K562 (cell line): ENCODE data around the gene ZNF821. TPM values are rescaled to one million over a fixed set of nuclear protein-coding genes. Genes with fewer than 3 reads are reported as not detected.
A peak's percentile ranks its signal among the peaks of the same experiment; 100 is the strongest.

Source experiments
- CSDE1 ChIP-seq, 2 experiments: fragments of 450-650 bp; IDR thresholded peaks; 2 replicates each; pipeline ENCODE4 v1.6.1; 2016; ENCODE audit warnings: mild to moderate bottlenecking in 1 of 2
- HDAC1 ChIP-seq, 2 experiments: fragments of 450-650 bp; IDR thresholded peaks; 2 replicates each; pipeline ENCODE4 v1.6.1; 2016 to 2017; ENCODE audit warnings: inconsistent platforms in 1 of 2, mild to moderate bottlenecking in 1 of 2, moderate library complexity in 1 of 2
- MAX ChIP-seq: sonication (generic); formaldehyde crosslinking; IDR thresholded peaks from 2 replicates; pipeline ENCODE4 v1.9.0; 2022; ENCODE audit warnings: mild to moderate bottlenecking, missing genetic modification reagents
- MCM3 ChIP-seq: fragments of 450-650 bp; IDR thresholded peaks from 2 replicates; pipeline ENCODE4 v1.6.1; 2016
- POLR2B ChIP-seq: fragments of 450-650 bp; IDR thresholded peaks from 2 replicates; pipeline ENCODE4 v1.6.1; 2018; ENCODE audit warnings: low read depth; ENCODE audit not compliant: partially characterized antibody
- RBFOX2 ChIP-seq: fragments of 200-400 bp; formaldehyde crosslinking; IDR thresholded peaks from 2 replicates; pipeline ENCODE4 v1.6.1; 2017; ENCODE audit warnings: low read depth, mild to moderate bottlenecking, low read length, moderate library complexity
- SMARCA4 ChIP-seq: fragments of 450-650 bp; IDR thresholded peaks from 2 replicates; pipeline ENCODE4 v1.6.1; 2016
- SUPT5H ChIP-seq: fragments of 450-650 bp; IDR thresholded peaks from 2 replicates; pipeline ENCODE4 v1.6.1; 2016
- TAF1 ChIP-seq: IDR thresholded peaks from 2 replicates; pipeline ENCODE4 v1.6.1; 2011; ENCODE audit warnings: mild to moderate bottlenecking, low read length, moderate library complexity; ENCODE audit not compliant: insufficient read depth, control insufficient read depth, severe bottlenecking; ENCODE audit errors: extremely low read depth
- U2AF2 ChIP-seq: fragments of 200-400 bp; formaldehyde crosslinking; optimal IDR thresholded peaks from 2 replicates; pipeline ENCODE3; 2017; ENCODE audit warnings: low read depth, mild to moderate bottlenecking, low read length
- ZBTB40 ChIP-seq, 2 experiments: fragments of 450-650 bp in 1 of 2; sonication (generic) in 1 of 2; formaldehyde crosslinking in 1 of 2; IDR thresholded peaks; 2 replicates each; pipeline versions ENCODE4 v1.7.1 to v1.9.0; 2016 to 2022; ENCODE audit warnings: inconsistent platforms in 1 of 2, mild to moderate bottlenecking in 1 of 2, missing genetic modification reagents in 1 of 2
- ZMIZ1 ChIP-seq, 2 experiments: fragments of 150-350 bp in 1 of 2; IDR thresholded peaks; 2 replicates each; pipeline ENCODE4 v1.6.1; 2012 to 2016; ENCODE audit warnings: low read depth in 2 of 2, low read length in 2 of 2, mild to moderate bottlenecking in 1 of 2, moderate library complexity in 1 of 2
- ZNF140 ChIP-seq: fragments of 250-450 bp; sonication (Bioruptor Pico); IDR thresholded peaks from 2 replicates; pipeline ENCODE4 v1.8.0; 2021; ENCODE audit warnings: moderate library complexity, mild to moderate bottlenecking, inconsistent platforms
- ZNF384 ChIP-seq: IDR thresholded peaks from 2 replicates; pipeline ENCODE4 v1.6.1; 2012; ENCODE audit warnings: low read depth, low read length, improper control_type of control experiment
- polyA plus RNA-seq, 8 experiments: library from polyadenylated mRNA; depleted of rRNA in 4 of 8; stranded (reverse) in 5 of 8; unstranded in 3 of 8; fragments of >200 nt; fragmentation: Nextera tagmentation in 2 of 8; fragmentation: Illumina TruSeq in 1 of 8; extraction: Ambion mirVana in 2 of 8; extraction: Trizol in 1 of 8; gene quantifications; 2 replicates each; pipeline versions ENCODE4 v1.2.1 to v1.2.3, GENCODE V29; 2011 to 2014; ENCODE audit warnings: inconsistent platforms in 1 of 8, missing spikeins in 1 of 8
- total RNA-seq, 7 experiments: library from RNA; depleted of rRNA in 6 of 7; stranded (reverse); fragments of >200 nt in 6 of 7; fragmentation: Illumina TruSeq in 2 of 7; extraction: Trizol in 2 of 7; gene quantifications; 2 replicates each; pipeline versions ENCODE4 v1.2.1 to v1.2.3, GENCODE V29; 2011 to 2021; ENCODE audit warnings: low replicate concordance in 1 of 7

The ZNF821 gene
- total and polyA plus RNA-seq, 9 of the 15 experiments (the other 6 are each of a cell fraction or from before 2014, with no cell fraction given), result 0.38 to 5.6 (median 3.6) TPM

- TF ChIP-seq ZBTB40 (IDR thresholded peaks at IDR 0.05), result peak; percentile 71; the same call in 1 of the 2 replicates
- TF ChIP-seq ZBTB40 (CRISPR knock-in tag; IDR thresholded peaks at IDR 0.05), result no peak
- TF ChIP-seq CSDE1 (IDR thresholded peaks at IDR 0.05), result peak in 1 of 2 experiments; percentile 90; a peak in 2 of 4 replicates
- TF ChIP-seq MCM3, result no peak
- TF ChIP-seq TAF1, result peak; percentile 84
- TF ChIP-seq MAX (CRISPR knock-in tag), result no peak
- TF ChIP-seq POLR2B, result peak; percentile 72
- peak; percentile 74 for TF ChIP-seq SUPT5H
- no peak for TF ChIP-seq ZNF140 (CRISPR knock-in tag)
- no peak; a peak in 1 of 4 replicates for TF ChIP-seq HDAC1 (IDR thresholded peaks at IDR 0.05)
- TF ChIP-seq ZMIZ1 (IDR thresholded peaks at IDR 0.05; ENCODE audit: low read depth in 2 of 2, low read length in 2 of 2), result no peak
- 0 out of 2 replicates have a peak, but pooled peaks have one; percentile 32 for TF ChIP-seq ZNF384
- peak; percentile 55; the same call in 1 of the 2 replicates for TF ChIP-seq SMARCA4
- no peak for TF ChIP-seq U2AF2
- TF ChIP-seq RBFOX2, result peak; percentile 94
Observed at GRCh38 chr16:71845639-71846430, 38.1 kb downstream of the ZNF821 start, which contains the start of gene ATXN1L (continued).
